Measurements from ENCODE around the gene TEX44.
"Not testable (repeated sequence)": the region's sequence is repeated elsewhere in the genome, so short reads cannot be mapped to it uniquely, and the experiment has no call there.

Gene TEX44

GRCh38 chr2:231571661-231572191 is 20.9 kb upstream of the TEX44 start:
- DNase-seq: no peak

DNA sequence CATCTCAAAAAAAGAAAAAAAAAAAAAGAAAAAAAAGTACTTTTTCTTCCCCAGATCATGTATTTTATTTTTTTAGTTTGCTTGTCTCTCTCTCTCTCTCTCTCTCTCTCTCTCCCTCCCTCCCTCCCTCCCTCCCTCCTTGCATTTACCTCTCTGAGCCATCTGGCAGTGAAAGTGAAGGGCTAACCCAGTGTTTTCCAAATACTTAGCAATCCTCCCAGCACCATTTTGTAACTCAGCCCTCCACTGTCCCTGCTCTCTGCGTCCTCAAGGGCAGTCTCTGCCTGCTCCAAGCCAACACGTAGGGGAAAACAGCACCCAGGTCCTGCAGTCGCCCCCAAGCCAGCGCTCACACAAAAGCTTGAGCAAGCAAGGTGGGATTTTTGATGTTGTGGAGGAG is 19.6 kb upstream of the TEX44 start:
- no peak for DNase-seq

DNA sequence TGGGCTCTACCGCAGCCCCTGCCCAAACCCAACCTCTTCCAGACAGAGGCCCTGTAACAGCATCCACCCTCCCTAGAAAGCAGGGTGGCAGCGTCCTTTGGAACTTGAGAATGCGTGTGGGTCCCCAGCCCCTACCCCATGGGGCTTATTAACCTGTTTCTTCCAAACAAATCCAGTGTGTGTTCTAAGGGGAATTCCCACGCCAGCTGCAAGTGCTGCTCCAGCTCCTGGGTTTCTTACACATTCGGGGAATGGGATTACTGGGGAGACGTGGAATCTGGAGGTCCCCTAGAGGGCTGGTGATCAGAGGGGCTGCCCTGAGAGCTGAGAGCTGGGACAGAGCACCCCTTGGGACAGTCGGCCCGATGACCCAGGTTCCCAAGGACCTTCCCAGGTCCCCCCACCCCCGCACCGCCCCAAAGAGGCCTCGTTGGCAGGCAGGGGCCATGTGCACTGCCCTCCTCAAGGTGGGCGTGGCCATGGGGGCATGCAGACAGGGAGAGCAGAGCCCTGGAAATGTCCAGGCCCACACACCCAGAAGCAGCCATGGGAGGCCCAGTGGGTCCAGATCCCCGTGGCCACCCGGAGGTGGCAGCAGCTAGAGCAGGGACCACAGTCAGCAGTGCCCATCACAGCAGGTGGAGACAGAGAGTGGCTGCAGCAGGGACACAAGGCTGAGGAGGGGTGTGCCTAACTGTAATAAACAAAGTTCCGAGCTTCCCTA is 18.8 kb upstream of the TEX44 start:
- DNase-seq: no peak

- DNase-seq: no peak
Measured at GRCh38 chr2:231575612-231576256, 16.9 kb upstream of the TEX44 start.

DNA sequence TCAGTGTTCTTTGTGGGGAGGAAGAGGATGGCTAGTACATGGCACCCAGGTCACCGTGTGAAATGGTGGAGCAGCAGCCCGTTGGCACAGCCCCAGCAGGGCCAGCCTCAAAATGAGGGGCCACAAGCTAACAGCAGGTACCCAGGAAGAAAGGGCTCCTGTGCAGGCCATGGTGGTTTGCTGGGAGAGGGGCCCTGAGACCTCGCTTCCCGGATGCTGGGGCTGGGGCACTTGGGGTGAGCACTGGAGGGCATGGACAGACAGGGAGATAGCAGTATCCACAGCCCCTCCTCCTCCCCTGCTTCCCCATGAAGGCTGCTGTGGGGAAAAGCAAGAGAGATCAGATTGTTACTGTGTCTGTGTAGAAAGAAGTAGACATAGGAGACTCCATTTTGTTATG is 16.2 kb upstream of the TEX44 start:
- DNase-seq: no peak

DNA sequence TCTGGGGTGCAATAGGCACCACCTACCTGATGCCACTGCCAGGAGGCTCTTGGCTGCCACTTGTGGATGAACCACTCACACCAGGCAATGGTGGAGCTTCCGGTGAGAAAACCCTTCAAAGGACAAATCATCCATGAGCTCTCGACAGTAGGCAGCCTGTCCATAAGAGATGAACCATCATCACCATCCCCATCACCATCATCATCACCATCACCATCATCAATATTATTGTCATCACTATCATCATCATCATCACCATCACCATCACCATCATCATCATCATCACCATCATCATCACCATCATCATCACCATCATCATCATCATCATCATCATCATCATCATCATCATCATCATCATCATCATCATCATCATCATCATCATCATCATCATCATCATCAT is 14.0 kb upstream of the TEX44 start:
- DNase-seq: not testable (repeated sequence)

DNA sequence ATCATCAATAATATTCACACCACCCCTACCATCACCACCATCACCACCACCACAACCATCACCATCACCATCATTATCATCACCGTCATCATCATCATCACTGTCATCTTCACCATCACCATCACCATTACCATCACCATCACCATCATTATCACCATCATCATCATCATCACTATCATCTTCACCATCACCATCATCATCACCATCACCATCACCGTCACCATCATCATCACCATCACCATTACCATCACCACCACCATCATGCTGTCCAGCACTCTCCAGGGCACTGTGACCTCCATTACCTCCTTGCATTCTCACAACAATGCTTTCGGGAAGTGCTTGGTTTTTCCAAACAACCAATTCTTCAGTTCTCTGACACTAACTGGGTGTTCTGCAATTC is 13.1 kb upstream of the TEX44 start:
- DNase-seq: no peak

DNA sequence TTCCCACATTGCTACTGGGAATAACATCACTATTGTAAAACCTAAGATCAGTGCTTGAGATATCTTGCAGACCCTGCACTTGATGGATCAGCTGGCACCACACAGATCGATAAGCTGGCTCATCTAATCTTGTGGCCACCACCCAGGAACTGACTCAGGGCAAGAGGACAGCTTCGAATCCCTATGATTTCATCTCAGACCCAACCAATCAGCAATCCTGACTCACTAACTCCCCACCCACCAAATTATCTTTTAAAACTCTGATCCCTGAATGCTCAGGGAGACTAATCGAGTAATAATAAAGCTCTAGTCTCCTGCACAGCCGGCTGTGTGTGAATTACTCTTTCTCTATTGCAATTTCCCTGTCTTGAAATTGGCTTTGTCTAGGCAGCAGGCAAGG is 11.3 kb upstream of the TEX44 start:
- DNase-seq: no peak

DNA sequence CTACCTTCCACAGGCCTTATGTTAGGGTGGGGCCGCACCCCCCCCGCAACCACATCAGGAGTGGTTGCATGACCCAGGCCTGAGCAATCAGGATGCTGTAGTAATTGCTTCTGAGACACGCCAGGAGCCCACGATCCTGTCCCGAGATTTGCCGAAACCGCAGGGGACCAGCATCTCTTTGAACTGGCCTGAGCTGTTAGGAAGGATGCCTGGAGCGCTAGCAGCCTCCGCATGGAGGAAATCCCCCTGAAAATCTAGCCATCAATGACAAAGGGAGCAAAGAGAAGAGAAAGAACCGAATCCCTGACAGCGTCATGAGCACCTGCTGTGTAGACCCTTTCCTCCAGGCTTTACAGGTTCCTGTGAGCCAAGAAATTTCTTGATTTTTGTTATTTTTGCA is 8.7 kb upstream of the TEX44 start:
- no peak for DNase-seq

DNA sequence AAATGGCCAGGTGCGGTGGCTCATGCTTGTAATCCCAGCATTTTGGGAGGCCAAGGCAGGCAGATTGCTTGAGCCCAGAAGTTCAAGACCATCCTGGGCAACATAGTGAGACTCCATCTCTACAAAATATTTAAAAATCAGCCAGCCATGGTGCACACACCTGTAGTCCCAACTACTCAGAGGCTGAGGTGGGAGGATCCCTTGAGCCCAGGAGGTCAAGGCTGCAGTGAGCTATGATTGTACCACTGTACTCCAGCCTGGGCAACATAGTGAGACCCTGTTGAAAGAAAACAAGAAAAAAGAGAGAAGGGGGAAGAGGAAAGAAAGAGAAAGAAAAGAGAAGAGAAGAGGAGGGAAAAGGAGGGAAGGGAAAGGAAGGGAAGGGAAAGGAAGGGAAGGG is 4.9 kb upstream of the TEX44 start:
- not testable (repeated sequence) for DNase-seq

- DNase-seq: no peak
Measured at GRCh38 chr2:231589656-231590055, 3.0 kb upstream of the TEX44 start.

DNA sequence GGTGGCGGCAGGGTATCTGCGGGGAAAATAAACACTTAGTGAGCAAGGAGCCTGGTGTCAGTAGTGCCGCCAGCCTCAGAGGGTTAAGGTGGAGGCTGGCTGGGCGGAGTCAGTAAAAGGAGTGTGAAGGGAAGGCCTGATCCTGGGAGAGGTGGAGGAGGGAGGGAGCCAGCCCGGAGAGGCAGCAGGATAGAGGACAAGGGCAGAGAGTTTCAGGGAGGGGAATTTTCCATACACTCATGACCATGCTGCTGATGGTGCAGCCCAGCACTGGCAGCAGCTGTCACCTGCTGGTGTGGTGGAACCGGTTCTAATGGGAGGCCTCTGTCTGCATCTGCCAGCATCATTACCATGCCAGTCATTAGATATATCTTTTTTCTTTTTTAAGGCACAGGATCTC is 2.0 kb upstream of the TEX44 start:
- no peak for DNase-seq

- no peak for DNase-seq
Measured at GRCh38 chr2:231593666-231594065, 1.0 kb downstream of the TEX44 start.

DNA sequence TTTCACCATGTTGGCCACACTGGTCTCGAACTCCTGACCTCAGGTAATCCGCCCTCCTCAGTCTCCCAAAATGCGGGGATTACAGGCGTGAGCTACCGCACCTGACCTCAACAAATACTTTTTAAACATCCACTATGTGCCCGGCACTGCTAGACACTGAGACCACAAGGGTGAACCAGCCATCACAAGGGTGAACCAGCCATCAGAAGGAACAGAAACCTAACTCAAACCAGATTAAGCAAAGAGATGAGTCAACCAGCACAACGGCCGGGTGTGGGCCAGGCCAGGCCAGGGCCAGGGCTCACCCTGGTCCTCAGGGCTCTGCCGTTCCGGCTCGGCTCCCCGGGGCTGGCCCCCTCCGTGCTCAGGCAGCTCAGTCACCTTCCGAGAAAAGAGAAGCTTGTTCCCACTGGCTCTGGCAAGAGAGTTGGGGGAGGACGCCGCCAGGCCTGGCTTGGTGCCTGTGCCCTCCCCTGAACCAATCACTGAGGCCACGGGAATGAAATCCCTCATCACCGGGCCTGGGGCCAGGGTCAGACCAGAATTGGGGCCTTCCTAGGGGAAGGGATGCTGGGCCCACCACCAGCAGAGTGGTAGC is 4.4 kb downstream of the TEX44 start:
- DNase-seq: no peak

GRCh38 chr2:231597627-231598026 is 5.0 kb downstream of the TEX44 start:
- no peak for DNase-seq

DNA sequence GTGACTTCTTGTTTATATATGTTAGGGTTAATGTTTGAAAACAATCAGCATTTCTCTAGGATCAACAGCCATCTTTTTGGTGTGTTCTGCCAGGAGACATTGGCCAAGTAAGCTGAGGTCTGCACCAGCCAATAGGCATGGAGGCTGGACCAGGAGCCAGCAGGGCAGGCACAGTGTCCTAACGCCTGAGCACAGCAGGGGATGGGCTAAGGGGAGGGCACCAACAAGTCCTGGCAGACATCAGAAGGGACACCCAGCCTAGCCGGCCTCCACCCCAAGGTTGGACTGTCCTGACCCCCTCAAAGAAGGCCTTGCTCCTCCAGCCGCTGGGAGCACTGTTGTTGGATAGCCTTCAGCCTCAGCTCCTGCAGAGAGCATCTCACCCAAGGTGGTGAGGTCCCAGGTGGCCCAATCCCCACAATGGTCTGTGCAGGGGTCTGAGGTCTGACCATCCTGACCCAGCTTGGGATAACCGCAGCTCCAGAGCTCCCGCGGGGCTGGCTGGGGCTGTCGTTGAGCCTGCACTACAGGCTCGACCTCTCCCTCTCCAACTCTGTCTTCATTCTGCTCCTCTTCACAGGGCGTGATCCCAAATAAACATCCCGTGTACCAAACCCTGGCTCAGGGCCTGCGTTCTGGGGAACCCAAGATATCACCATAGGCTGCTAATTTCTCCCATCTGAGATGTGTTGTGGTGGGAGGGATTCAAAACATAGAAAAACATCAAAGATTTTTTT is 8.1 kb downstream of the TEX44 start:
- DNase-seq: no peak

DNA sequence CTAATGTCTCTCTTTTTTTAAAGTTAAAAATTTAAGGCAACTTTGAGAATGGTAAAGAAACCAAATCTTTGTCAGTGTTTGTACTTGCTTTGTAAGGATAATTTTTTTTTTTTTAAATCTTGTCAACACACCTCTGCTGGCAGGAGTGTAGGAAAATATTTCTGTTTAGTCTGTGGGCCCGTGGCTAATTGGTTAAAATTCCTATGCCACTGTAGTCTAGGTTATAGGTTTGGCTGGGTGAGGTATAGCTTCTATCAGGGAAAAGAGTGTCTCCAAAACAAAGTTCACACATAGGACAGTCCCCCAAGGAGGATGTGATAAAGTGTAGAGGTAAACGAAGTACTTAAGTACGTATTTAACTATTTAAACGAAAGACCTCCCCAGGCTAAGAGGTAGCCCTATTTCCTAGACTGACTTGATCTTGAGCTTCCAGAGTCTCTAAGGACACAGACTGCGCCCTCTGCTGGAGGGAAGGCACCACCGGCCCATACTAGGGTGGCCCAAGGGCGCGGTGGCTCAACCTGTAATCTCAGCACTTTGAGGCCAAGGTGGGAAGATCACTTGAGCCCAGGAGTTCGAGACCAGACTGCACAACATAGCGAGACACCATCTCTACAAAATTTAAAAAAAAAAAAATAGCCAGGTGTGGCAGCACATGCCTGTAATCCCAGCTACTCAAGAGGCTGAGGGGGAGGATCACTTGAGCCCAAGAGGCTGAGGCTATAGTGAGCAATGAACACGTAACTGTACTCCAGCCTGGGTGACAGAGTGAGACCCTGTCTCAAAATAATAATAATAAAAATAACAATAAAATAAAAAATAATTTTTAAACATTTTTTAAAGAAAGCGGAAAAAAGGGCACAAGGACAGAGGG is 8.9 kb downstream of the TEX44 start:
- peak; percentile 88 to 90 for DNase-seq

DNA sequence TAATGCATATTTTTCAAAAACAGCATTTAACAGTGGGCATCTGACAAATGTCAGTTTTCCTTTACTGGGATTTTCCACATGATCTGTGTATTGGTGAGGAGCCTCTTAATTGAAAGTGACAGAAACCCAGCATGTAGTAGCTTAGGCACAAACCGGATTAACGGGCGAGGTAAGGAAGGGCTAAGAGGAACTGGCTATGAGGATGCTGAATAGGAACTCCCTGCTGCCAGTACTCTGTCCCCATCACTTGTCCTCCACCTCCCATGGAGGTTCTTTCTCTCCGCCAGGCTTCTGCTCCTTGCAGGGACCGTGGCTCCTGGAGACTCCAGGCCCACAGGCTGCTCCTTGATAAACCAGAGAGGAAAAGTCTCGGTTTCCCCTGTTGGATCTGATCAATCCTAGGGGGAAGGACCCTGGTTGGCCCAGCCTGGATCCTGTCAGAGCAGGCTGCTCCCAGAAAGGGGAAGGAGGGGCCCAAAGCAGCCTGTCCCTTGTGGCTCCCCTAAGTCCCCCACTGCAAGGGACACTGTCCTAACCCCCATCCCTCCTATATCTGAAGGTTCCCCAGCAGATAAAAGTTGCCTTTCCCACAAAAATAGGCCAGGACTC is 10.3 kb downstream of the TEX44 start:
- DNase-seq: no peak

DNA sequence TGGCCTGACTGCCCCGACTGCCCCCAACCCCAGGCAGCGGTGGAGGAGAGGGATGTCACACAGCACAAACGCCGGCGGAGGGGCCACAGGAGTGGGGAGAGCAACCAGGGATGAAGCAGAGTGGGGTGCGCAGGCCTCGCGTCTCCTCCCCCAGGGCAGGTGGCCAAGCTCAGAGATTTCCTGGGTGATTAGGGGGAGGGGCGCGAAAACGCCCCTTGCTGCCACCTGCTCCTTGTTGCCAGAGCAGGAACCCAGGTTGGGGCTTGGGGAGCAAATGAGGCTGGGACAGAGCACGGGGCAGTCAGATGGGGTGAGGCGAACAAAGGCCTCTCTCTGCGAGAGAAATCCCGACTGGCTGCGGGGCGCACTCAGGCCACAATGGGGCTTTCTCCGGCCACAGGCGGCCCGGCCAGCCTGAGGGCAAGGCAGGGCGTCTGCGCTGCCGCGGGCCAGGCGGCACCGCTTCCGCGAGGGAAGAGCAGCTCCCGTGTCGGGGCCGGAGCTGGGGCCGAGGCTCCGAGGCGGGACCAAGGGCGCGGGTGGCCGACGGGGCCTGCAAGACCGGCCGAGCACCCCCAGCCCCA is 11.5 kb downstream of the TEX44 start:
- peak in 1 of 2 experiments; percentile 50 for DNase-seq

GRCh38 chr2:231604685-231605606 is 12.3 kb downstream of the TEX44 start:
- peak; percentile 91 to 92 for DNase-seq

Measured in activated T-cell treated with anti-CD3 and anti-CD28 coated beads, Interleukin-2, amount 50 U/mL, for 48 hours (primary cell).